ENCODE data around the gene PPIL6.

GRCh38 chr6:109363753-109364152 is 76.7 kb downstream of the PPIL6 start:
- TF ChIP-seq CTCF (IDR thresholded peaks at IDR 0.05) = no peak
- TF ChIP-seq POLR2AphosphoS5 (IDR thresholded peaks at IDR 0.05) = no peak
- TF ChIP-seq POLR2A (IDR thresholded peaks at IDR 0.05) = no peak
- TF ChIP-seq EP300 (IDR thresholded peaks at IDR 0.05) = no peak

All from suprapubic skin (tissue), 4 donors.